CD4-positive, alpha-beta T cell (primary cell): Measurements from ENCODE around the gene COG8. TPM values are rescaled to one million over a fixed set of nuclear protein-coding genes. Genes with fewer than 3 reads are reported as not detected.

ENCODE experiments used
- ATAC-seq: fragments of 200-7000 bp; cut with Tn5 transposase; one replicate; pipeline ENCODE4 v1.10.0; 2022; ENCODE audit warnings: mild to moderate bottlenecking; ENCODE audit not compliant: poor library complexity
- CTCF ChIA-PET: fragments of 350-600 bp; sonication (Branson Sonifier 250); formaldehyde crosslinking; loops from one replicate; lab custom pipeline; 2021; ENCODE audit warnings: antibody characterized with exemption, inconsistent platforms; lab: Charles Lee
- POLR2A ChIA-PET: fragments of 350-600 bp; sonication (Branson Sonifier 250); formaldehyde crosslinking; loops from one replicate; lab custom pipeline; 2021; ENCODE audit warnings: antibody characterized with exemption, inconsistent platforms; lab: Charles Lee
- DNase-seq, 14 experiments: peaks; one replicate each; pipeline ENCODE4 v3.0.0-alpha.2; 2013 to 2020; ENCODE audit warnings: mixed read lengths in 2 of 14
- H3K27ac ChIP-seq, 2 donors: one replicate each; pipeline versions ENCODE4 v1.5.1 to v1.7.0; 2013; ENCODE audit warnings: low read length in 2 of 2, low read depth in 1 of 2, mild to moderate bottlenecking in 1 of 2
- H3K27me3 ChIP-seq, 2 experiments: 1 replicate in 1 of 2; 2 replicates in 1 of 2; pipeline versions ENCODE4 v1.6.1 to v1.7.0; 2013; ENCODE audit warnings: low read length in 2 of 2, control low read depth in 1 of 2, mild to moderate bottlenecking in 1 of 2, moderate library complexity in 1 of 2; ENCODE audit not compliant: insufficient read depth in 2 of 2, control insufficient read depth in 1 of 2
- H3K36me3 ChIP-seq: one replicate; pipeline ENCODE4 v1.6.1; 2013; ENCODE audit warnings: low read length, control low read depth; ENCODE audit not compliant: insufficient read depth
- H3K4me1 ChIP-seq: one replicate; pipeline ENCODE4 v1.6.1; 2013; ENCODE audit warnings: low read length, control low read depth; ENCODE audit not compliant: insufficient read depth
- H3K4me3 ChIP-seq: one replicate; pipeline ENCODE4 v1.5.1; 2013; ENCODE audit warnings: mild to moderate bottlenecking, low read length, moderate library complexity
- H3K9me3 ChIP-seq, 2 experiments: 1 replicate in 1 of 2; 2 replicates in 1 of 2; pipeline versions ENCODE4 v1.6.1 to v1.7.0; 2013; ENCODE audit warnings: low read length in 2 of 2, mild to moderate bottlenecking in 2 of 2, control low read depth in 1 of 2, moderate library complexity in 1 of 2; ENCODE audit not compliant: control insufficient read depth in 1 of 2, insufficient read depth in 1 of 2
- H3K27ac Mint-ChIP-seq: one replicate; pipeline ENCODE4 v1.8.0; 2020; ENCODE audit warnings: mixed read lengths
- H3K27me3 Mint-ChIP-seq: one replicate; pipeline ENCODE4 v1.8.0; 2021; ENCODE audit warnings: mixed read lengths
- H3K36me3 Mint-ChIP-seq: one replicate; pipeline ENCODE4 v1.8.0; 2021; ENCODE audit warnings: low read depth, mixed read lengths
- H3K4me1 Mint-ChIP-seq: one replicate; pipeline ENCODE4 v1.8.0; 2021; ENCODE audit warnings: low read depth, mixed read lengths
- H3K4me3 Mint-ChIP-seq: one replicate; pipeline ENCODE4 v1.8.0; 2020; ENCODE audit warnings: mild to moderate bottlenecking, mixed read lengths
- H3K9me3 Mint-ChIP-seq: one replicate; pipeline ENCODE4 v1.8.0; 2020; ENCODE audit warnings: mixed read lengths
- intact Hi-C, 2 experiments: fragments of 100-400 bp; cut with DNase I in 1 of 2; cut with micrococcal nuclease in 1 of 2; formaldehyde crosslinking; loops; one replicate each; pipeline versions ENCODE4 v1.15.1 to v1.9.0; 2023 to 2025; cut with DNase I, micrococcal nuclease
- total RNA-seq, 174 experiments: library from RNA in 2 of 174; stranded (reverse) in 2 of 174; gene quantifications; one replicate each; pipeline ENCODE4 v1.2.3 and lab custom pipeline; 2021 to 2026
- TF ChIP-seq, protein P1 (sequence below): fragments of 200-600 bp; IDR thresholded peaks from one replicate; pipeline ENCODE4 v1.8.0; 2022; ENCODE audit warnings: antibody characterized with exemption, mild to moderate bottlenecking

COG8 gene
- total RNA-seq, 2 experiments from 2014 or later: 18.4 to 19.3 TPM

- H3K27me3 ChIP-seq: no peaks in the 10 kb centered on the region
- H3K4me3 ChIP-seq: no peak overlapping the region
- H3K9me3 Mint-ChIP-seq: no peaks in the 10 kb centered on the region
- ChIA-PET POLR2A (no interaction called here), CTCF (no interaction called here)
- H3K27ac ChIP-seq: no peak overlapping the region
- no peak overlapping the region for H3K4me3 Mint-ChIP-seq
- intact Hi-C loops: no loop called here
- H3K9me3 ChIP-seq: no peaks in the 10 kb centered on the region
- peaks cover 76% of the 10 kb centered on the region for H3K36me3 Mint-ChIP-seq
- no peaks in the 10 kb centered on the region for H3K27me3 Mint-ChIP-seq
- DNase-seq (no peak), ATAC-seq (no peak)
- H3K36me3 ChIP-seq: peaks cover 92% of the 10 kb centered on the region
- no peak overlapping the region for H3K27ac Mint-ChIP-seq
- H3K4me1 ChIP-seq: peaks cover 8% of the 10 kb centered on the region
- peaks cover 9% of the 10 kb centered on the region for H3K4me1 Mint-ChIP-seq
- TF ChIP-seq, protein P1, sequence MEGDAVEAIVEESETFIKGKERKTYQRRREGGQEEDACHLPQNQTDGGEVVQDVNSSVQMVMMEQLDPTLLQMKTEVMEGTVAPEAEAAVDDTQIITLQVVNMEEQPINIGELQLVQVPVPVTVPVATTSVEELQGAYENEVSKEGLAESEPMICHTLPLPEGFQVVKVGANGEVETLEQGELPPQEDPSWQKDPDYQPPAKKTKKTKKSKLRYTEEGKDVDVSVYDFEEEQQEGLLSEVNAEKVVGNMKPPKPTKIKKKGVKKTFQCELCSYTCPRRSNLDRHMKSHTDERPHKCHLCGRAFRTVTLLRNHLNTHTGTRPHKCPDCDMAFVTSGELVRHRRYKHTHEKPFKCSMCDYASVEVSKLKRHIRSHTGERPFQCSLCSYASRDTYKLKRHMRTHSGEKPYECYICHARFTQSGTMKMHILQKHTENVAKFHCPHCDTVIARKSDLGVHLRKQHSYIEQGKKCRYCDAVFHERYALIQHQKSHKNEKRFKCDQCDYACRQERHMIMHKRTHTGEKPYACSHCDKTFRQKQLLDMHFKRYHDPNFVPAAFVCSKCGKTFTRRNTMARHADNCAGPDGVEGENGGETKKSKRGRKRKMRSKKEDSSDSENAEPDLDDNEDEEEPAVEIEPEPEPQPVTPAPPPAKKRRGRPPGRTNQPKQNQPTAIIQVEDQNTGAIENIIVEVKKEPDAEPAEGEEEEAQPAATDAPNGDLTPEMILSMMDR: no peak
Observed at GRCh38 chr16:69318911-69319289, 20.5 kb downstream of the COG8 start.

GRCh38 chr16:69318177-69318910 is 21.0 kb downstream of the COG8 start:
- CTCF ChIA-PET: no interaction called here
- Mint-ChIP-seq H3K27ac (no peak overlapping the region), H3K4me1 (peaks cover 14% of the 10 kb centered on the region), H3K36me3 (peaks cover 79% of the 10 kb centered on the region), H3K9me3 (no peaks in the 10 kb centered on the region), H3K4me3 (no peak overlapping the region), H3K27me3 (no peaks in the 10 kb centered on the region)
- TF ChIP-seq, protein P1: no peak
- Histone ChIP-seq H3K36me3 (peaks cover 90% of the 10 kb centered on the region), H3K27me3 (no peaks in the 10 kb centered on the region), H3K4me3 (no peak overlapping the region), H3K4me1 (peaks cover 13% of the 10 kb centered on the region), H3K9me3 (no peaks in the 10 kb centered on the region), H3K27ac (no peak overlapping the region)
- no peak for ATAC-seq
- no peak for DNase-seq
- intact Hi-C loops: no loop called here
- POLR2A ChIA-PET: no interaction called here

- Histone ChIP-seq H3K4me3 (no peak overlapping the region), H3K27ac (no peak overlapping the region), H3K27me3 (no peaks in the 10 kb centered on the region), H3K4me1 (peaks cover 30% of the 10 kb centered on the region), H3K36me3 (peaks cover 78% of the 10 kb centered on the region), H3K9me3 (no peaks in the 10 kb centered on the region)
- intact Hi-C loops: no loop called here
- Mint-ChIP-seq H3K36me3 (peaks cover 72% of the 10 kb centered on the region), H3K4me1 (peaks cover 26% of the 10 kb centered on the region), H3K27ac (no peak overlapping the region), H3K9me3 (no peaks in the 10 kb centered on the region), H3K4me3 (no peak overlapping the region), H3K27me3 (no peaks in the 10 kb centered on the region)
- POLR2A ChIA-PET: interaction anchor here (2.3 kb wide), 1 partner anchor 13 kb away, joined by 8 read pairs; the partner anchor contains the start of gene PDF
- no peak for DNase-seq
- CTCF ChIA-PET: no interaction called here
- TF ChIP-seq, protein P1: no peak
- no peak for ATAC-seq
Observed at GRCh38 chr16:69316595-69317034, 22.7 kb downstream of the COG8 start.
